ENCODE data around the gene TARBP1. TPM values are rescaled to one million over a fixed set of nuclear protein-coding genes. Genes with fewer than 3 reads are reported as not detected.

TARBP1 gene
- total RNA-seq, 1 donor from 2014 or later: 30.4 TPM

- Mint-ChIP-seq H3K4me1 (peaks cover 13% of the 10 kb centered on the region), H3K27me3 (no peaks in the 10 kb centered on the region), H3K27ac (no peak overlapping the region), H3K9me3 (no peaks in the 10 kb centered on the region), H3K36me3 (ENCODE audit: low read depth) (no peaks in the 10 kb centered on the region), H3K4me3 (no peak overlapping the region)
- CTCF ChIA-PET: no interaction called here
- no peak for DNase-seq
- intact Hi-C loops (cut with micrococcal nuclease): no loop called here
- ATAC-seq (ENCODE audit: low read depth): peak; percentile 28
- TF ChIP-seq CTCF (IDR thresholded peaks at IDR 0.05): no peak
- POLR2A ChIA-PET: no interaction called here
These were observed 33.5 kb upstream of the TARBP1 start for GRCh38 chr1:234512451-234512861.

DNA sequence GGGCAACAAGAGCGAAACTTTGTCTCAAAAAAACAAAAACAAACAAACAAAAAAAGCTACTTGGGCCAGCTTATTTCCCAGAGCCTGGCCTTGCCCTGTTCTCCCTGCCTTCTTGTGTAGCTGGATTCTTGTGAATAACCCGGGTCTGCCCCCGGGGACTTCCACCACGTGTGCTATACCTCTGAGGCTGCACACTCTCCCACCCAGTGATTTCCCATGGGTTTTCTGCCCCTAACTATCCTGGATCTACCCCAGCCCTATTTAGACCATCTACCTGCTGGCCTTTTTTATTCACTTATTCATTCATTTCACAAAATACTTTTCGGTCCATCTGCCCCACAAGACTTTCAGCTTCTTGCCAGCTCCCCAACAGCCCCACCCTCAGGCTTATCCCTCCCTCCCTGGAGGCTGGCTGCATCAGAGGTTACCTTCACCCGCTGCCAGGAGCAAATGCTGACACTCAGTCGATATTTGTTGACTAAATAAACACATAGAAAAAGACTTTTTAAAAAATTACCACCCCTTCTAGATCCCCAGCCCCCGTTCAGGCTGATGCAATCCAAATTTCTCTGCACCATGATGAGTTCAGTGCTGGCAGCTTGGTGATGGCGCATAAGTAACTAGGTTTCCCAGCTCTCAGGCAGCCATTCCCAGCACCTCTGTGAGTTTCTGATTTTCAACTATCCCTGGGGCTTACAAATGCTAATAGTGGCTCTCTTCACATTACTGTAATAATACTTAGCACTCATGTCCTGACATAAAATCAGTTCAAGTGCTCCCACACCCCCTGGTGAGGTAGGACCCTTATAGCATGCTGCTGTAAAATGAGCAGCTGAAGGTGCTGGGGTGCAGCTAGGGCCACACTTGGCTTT, 30.7 kb upstream of the TARBP1 start:
- POLR2A ChIA-PET: interaction anchor here (0.6 to 2.0 kb wide), 2 partner anchors 10 to 14 kb away, joined by 4 to 5 read pairs; no protein-coding TSS in a partner anchor
- H3K4me3 Mint-ChIP-seq: no peak overlapping the region
- intact Hi-C loops (cut with micrococcal nuclease): no loop called here
- H3K27me3 Mint-ChIP-seq: no peaks in the 10 kb centered on the region
- H3K9me3 Mint-ChIP-seq: no peaks in the 10 kb centered on the region
- DNase-seq (no peak), ATAC-seq (ENCODE audit: low read depth) (no peak)
- no peak for TF ChIP-seq CTCF (IDR thresholded peaks at IDR 0.05)
- CTCF ChIA-PET: interaction anchor here (1.1 kb wide), 1 partner anchor 22 kb away, joined by 3 read pairs; no protein-coding TSS in a partner anchor
- H3K36me3 Mint-ChIP-seq (ENCODE audit: low read depth): no peaks in the 10 kb centered on the region
- H3K4me1 Mint-ChIP-seq: peaks cover 13% of the 10 kb centered on the region
- no peak overlapping the region for H3K27ac Mint-ChIP-seq

DNA sequence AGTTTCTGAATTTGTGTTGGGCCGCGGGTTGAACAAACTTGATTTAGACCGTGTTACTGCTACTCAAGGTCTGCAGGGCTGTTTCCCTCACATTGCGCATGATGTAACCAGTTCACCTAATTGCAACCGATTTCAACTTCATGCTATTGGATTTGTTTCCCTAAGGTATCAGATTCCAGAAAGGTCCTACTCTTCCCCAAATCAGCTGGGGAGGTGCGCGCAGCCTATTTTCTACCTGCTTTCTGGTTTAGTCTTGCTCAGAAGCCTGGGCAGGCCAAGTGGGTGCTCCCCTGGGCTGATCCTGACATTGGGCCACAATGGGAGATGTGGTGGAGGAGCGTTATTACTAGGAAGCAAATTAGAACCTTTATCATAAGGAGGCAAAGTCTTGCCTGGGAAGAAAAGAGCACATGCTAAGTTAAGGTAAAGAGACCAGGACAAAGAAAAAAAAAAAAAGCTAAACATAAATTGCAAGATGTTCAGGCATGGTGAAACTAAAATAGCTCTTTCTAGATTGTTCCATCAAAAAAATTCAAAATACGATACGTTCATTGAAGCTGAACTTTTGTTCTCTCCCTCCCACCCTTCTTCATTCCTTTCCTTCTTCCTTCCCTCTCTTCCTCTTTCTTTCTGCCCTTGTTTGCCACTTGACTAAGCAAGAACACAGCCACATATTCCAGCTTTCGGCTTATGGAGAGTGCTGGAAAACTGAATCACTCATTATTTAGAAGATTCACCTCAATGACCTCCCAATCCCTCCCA, 28.8 kb upstream of the TARBP1 start:
- H3K27me3 Mint-ChIP-seq: no peaks in the 10 kb centered on the region
- H3K4me1 Mint-ChIP-seq: peaks cover 21% of the 10 kb centered on the region
- peaks cover 7% of the 10 kb centered on the region for H3K9me3 Mint-ChIP-seq
- ATAC-seq (ENCODE audit: low read depth) (no peak), DNase-seq (no peak)
- no peaks in the 10 kb centered on the region for H3K36me3 Mint-ChIP-seq (ENCODE audit: low read depth)
- no peak overlapping the region for H3K27ac Mint-ChIP-seq
- intact Hi-C loops (cut with micrococcal nuclease): no loop called here
- no peak overlapping the region for H3K4me3 Mint-ChIP-seq
- ChIA-PET POLR2A (interaction anchor here (0.6 to 0.7 kb wide), 3 partner anchors 19 to 400 kb away, joined by 3 to 8 read pairs (median 4); no protein-coding TSS in a partner anchor), CTCF (no interaction called here)
- no peak for TF ChIP-seq CTCF (IDR thresholded peaks at IDR 0.05)

DNA sequence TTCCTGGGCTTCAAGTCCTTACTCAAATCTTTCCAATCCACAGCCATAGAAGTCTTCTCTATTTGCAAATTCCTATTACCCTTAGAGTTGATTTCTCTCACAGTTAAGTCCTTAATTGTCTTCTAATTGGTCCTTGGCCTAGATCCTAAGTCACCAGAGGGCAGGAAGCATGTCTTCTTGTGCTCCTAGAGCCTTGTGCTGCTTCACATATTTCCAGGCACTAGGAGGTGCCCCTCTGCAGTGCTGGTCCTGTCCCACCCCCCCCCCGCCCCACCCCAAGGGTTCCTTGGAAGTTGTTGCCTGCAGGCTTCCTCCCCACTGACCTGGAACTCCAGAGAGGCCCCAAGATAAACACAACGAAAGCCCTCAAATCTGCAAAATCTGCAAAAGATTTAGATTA, 28.1 kb upstream of the TARBP1 start:
- intact Hi-C loops (cut with micrococcal nuclease): no loop called here
- Mint-ChIP-seq H3K4me3 (no peak overlapping the region), H3K9me3 (peaks cover 7% of the 10 kb centered on the region), H3K4me1 (peaks cover 16% of the 10 kb centered on the region), H3K36me3 (ENCODE audit: low read depth) (no peaks in the 10 kb centered on the region), H3K27me3 (no peaks in the 10 kb centered on the region), H3K27ac (no peak overlapping the region)
- CTCF ChIA-PET: no interaction called here
- TF ChIP-seq CTCF (IDR thresholded peaks at IDR 0.05): no peak
- POLR2A ChIA-PET: no interaction called here
- ATAC-seq (ENCODE audit: low read depth) (no peak), DNase-seq (no peak)

- intact Hi-C loops (cut with micrococcal nuclease): no loop called here
- Mint-ChIP-seq H3K4me3 (no peak overlapping the region), H3K36me3 (ENCODE audit: low read depth) (no peaks in the 10 kb centered on the region), H3K27ac (no peak overlapping the region), H3K9me3 (peaks cover 7% of the 10 kb centered on the region), H3K27me3 (no peaks in the 10 kb centered on the region), H3K4me1 (peaks cover 16% of the 10 kb centered on the region)
- DNase-seq: no peak
- ATAC-seq (ENCODE audit: low read depth): no peak
- CTCF ChIA-PET: interaction anchor here (2.9 kb wide), 1 partner anchor 578 kb away, joined by 9 read pairs; no protein-coding TSS in a partner anchor
- POLR2A ChIA-PET: no interaction called here
- TF ChIP-seq CTCF (IDR thresholded peaks at IDR 0.05): no peak
These were observed 26.8 kb upstream of the TARBP1 start for GRCh38 chr1:234505769-234506102.

Data from activated B cell treated with CpG ODN at 0.5 μM for 24 hours (primary cell).